Measurements from ENCODE around the gene IGFL3.
"Not testable (repeated sequence)": the region's sequence is repeated elsewhere in the genome, so short reads cannot be mapped to it uniquely, and the experiment has no call there.

IGFL3 gene

GRCh38 chr19:46085888-46086287 lies 38.6 kb downstream of the IGFL3 start:
- TF ChIP-seq CTCF (conservative IDR thresholded peaks at IDR 0.05; ENCODE audit: low read depth, low read length) = no peak
- DNase-seq (ENCODE audit: low read depth) = no peak
- no peak overlapping the region for H3K4me3 ChIP-seq (ENCODE audit: low read depth, low read length)

- no peak for TF ChIP-seq CTCF (conservative IDR thresholded peaks at IDR 0.05; ENCODE audit: low read depth, low read length)
- peak; percentile 16 for DNase-seq (ENCODE audit: low read depth)
- H3K4me3 ChIP-seq (ENCODE audit: low read depth, low read length) = no peak overlapping the region
These were observed 41.8 kb downstream of the IGFL3 start for GRCh38 chr19:46082728-46083050.

- H3K4me3 ChIP-seq (ENCODE audit: low read depth, low read length) = no peak overlapping the region
- DNase-seq (ENCODE audit: low read depth) = peak; percentile 76
- peak; percentile 75 for TF ChIP-seq CTCF (conservative IDR thresholded peaks at IDR 0.05; ENCODE audit: low read depth, low read length)
These were observed 42.4 kb downstream of the IGFL3 start for GRCh38 chr19:46081928-46082727.

GRCh38 chr19:46080561-46080960 lies 43.9 kb downstream of the IGFL3 start:
- H3K4me3 ChIP-seq (ENCODE audit: low read depth, low read length) = no peak overlapping the region
- TF ChIP-seq CTCF (conservative IDR thresholded peaks at IDR 0.05; ENCODE audit: low read depth, low read length) = no peak
- peak; percentile 99 for DNase-seq (ENCODE audit: low read depth)

- TF ChIP-seq CTCF (conservative IDR thresholded peaks at IDR 0.05; ENCODE audit: low read depth, low read length) = no peak
- no peak overlapping the region for H3K4me3 ChIP-seq (ENCODE audit: low read depth, low read length)
These were observed 44.9 kb downstream of the IGFL3 start for GRCh38 chr19:46079576-46079975.

GRCh38 chr19:46078573-46079332 lies 45.7 kb downstream of the IGFL3 start:
- DNase-seq (ENCODE audit: low read depth) = peak; percentile 79
- not testable (repeated sequence) for H3K4me3 ChIP-seq (ENCODE audit: low read depth, low read length)
- TF ChIP-seq CTCF (conservative IDR thresholded peaks at IDR 0.05; ENCODE audit: low read depth, low read length) = peak; percentile 68

More at GRCh38 chr19:46079576-46079975, 44.9 kb downstream of the IGFL3 start:
- no peak for DNase-seq (ENCODE audit: low read depth)

Measured in choroid plexus epithelial cell (primary cell).